Naive thymus-derived CD4-positive, alpha-beta T cell (primary cell): ENCODE measurements around the gene CCNL2. TPM values are rescaled to one million over a fixed set of nuclear protein-coding genes. Genes with fewer than 3 reads are reported as not detected.
A peak's percentile ranks its signal among the peaks of the same experiment; 100 is the strongest.

Experiments
- ATAC-seq: fragments of 150-1000 bp; cut with Tn5 transposase; 2 replicates; pipeline ENCODE4 v1.10.0; 2021; ENCODE audit warnings: mild to moderate bottlenecking, moderate library complexity
- CTCF ChIA-PET: fragments of 350-600 bp; sonication (Branson Sonifier 250); formaldehyde crosslinking; loops from one replicate; lab custom pipeline; 2021; ENCODE audit warnings: antibody characterized with exemption; lab: Charles Lee
- POLR2A ChIA-PET: fragments of 350-600 bp; sonication (Branson Sonifier 250); formaldehyde crosslinking; loops from one replicate; lab custom pipeline; 2021; ENCODE audit warnings: antibody characterized with exemption, inconsistent platforms; lab: Charles Lee
- DNase-seq, 9 donors: peaks; one replicate each; pipeline versions ENCODE4 v3.0.0 to v3.0.0-alpha.2; 2020 to 2022; ENCODE audit warnings: mixed read lengths in 1 of 9
- H3K27ac ChIP-seq: one replicate; pipeline ENCODE4 v1.7.0; 2013; ENCODE audit warnings: mild to moderate bottlenecking, low read depth, low read length, moderate library complexity
- H3K27me3 ChIP-seq, 2 donors: one replicate each; pipeline ENCODE4 v1.7.0; 2013; ENCODE audit warnings: low read length in 2 of 2, mild to moderate bottlenecking in 2 of 2, moderate library complexity in 2 of 2; ENCODE audit not compliant: control insufficient read depth in 2 of 2, insufficient read depth in 2 of 2
- H3K36me3 ChIP-seq, 3 experiments: 1 replicate in 2 of 3; 2 replicates in 1 of 3; pipeline ENCODE4 v1.7.0; 2013; ENCODE audit warnings: low read length in 3 of 3, mild to moderate bottlenecking in 3 of 3, moderate library complexity in 1 of 3; ENCODE audit not compliant: insufficient read depth in 3 of 3, control insufficient read depth in 2 of 3
- H3K4me1 ChIP-seq, 2 donors: one replicate each; pipeline ENCODE4 v1.7.0; 2013; ENCODE audit warnings: low read length in 2 of 2, mild to moderate bottlenecking in 2 of 2, moderate library complexity in 1 of 2; ENCODE audit not compliant: control insufficient read depth in 2 of 2, insufficient read depth in 2 of 2
- H3K4me3 ChIP-seq: 2 replicates; pipeline ENCODE4 v1.7.0; 2013; ENCODE audit warnings: mild to moderate bottlenecking, low read length
- H3K9me3 ChIP-seq, 3 experiments: 1 replicate in 2 of 3; 2 replicates in 1 of 3; pipeline ENCODE4 v1.7.0; 2013; ENCODE audit warnings: low read length in 3 of 3; ENCODE audit not compliant: control insufficient read depth in 2 of 3
- H3K27ac Mint-ChIP-seq, 9 donors: one replicate each; pipeline ENCODE4 v1.8.0; 2020 to 2022; ENCODE audit warnings: mixed read lengths in 9 of 9, mild to moderate bottlenecking in 8 of 9, moderate library complexity in 5 of 9, inconsistent platforms in 2 of 9
- H3K27me3 Mint-ChIP-seq, 5 donors: one replicate each; pipeline ENCODE4 v1.8.0; 2021 to 2022; ENCODE audit warnings: mixed read lengths in 5 of 5, mild to moderate bottlenecking in 1 of 5
- H3K36me3 Mint-ChIP-seq, 5 donors: one replicate each; pipeline ENCODE4 v1.8.0; 2020 to 2022; ENCODE audit warnings: mixed read lengths in 5 of 5, mild to moderate bottlenecking in 3 of 5, inconsistent platforms in 1 of 5
- H3K4me1 Mint-ChIP-seq, 7 donors: one replicate each; pipeline ENCODE4 v1.8.0; 2020 to 2022; ENCODE audit warnings: mixed read lengths in 7 of 7, mild to moderate bottlenecking in 3 of 7, inconsistent platforms in 1 of 7
- H3K4me3 Mint-ChIP-seq, 10 donors: one replicate each; pipeline ENCODE4 v1.8.0; 2020 to 2022; ENCODE audit warnings: mild to moderate bottlenecking in 10 of 10, mixed read lengths in 10 of 10, moderate library complexity in 6 of 10, inconsistent platforms in 2 of 10
- H3K9me3 Mint-ChIP-seq, 11 donors: one replicate each; pipeline ENCODE4 v1.8.0; 2020 to 2022; ENCODE audit warnings: mixed read lengths in 11 of 11, mild to moderate bottlenecking in 4 of 11, inconsistent platforms in 1 of 11, moderate library complexity in 1 of 11
- intact Hi-C, 2 donors: fragments of 100-400 bp; cut with micrococcal nuclease; formaldehyde crosslinking; loops; one replicate each; pipeline ENCODE4 v1.15.1; 2023
- polyA plus RNA-seq, 2 donors: library from polyadenylated mRNA; unstranded; fragments of 300-500 nt; fragmentation: Illumina TruSeq; gene quantifications; one replicate each; pipeline ENCODE4 v1.2.3, GENCODE V29; 2021
- total RNA-seq, 6 experiments: library from RNA in 5 of 6; stranded (reverse) in 5 of 6; gene quantifications; 1 replicate in 5 of 6; 2 replicates in 1 of 6; pipeline ENCODE4 v1.2.3 and lab custom pipeline; 2021 to 2026

CCNL2 gene
- total and polyA plus RNA-seq, 7 experiments from 2014 or later = 16.3 to 403 (median 238) TPM

- H3K36me3 ChIP-seq = no peaks in the 10 kb centered on the region
- H3K4me3 ChIP-seq = no peak overlapping the region
- H3K27ac ChIP-seq = no peak overlapping the region
- no peak for ATAC-seq
- H3K27me3 ChIP-seq = peaks cover 0 to 26% of the 10 kb centered on the region in 2 donors
- Mint-ChIP-seq H3K4me1 (peaks cover 0 to 10% (median 5%) of the 10 kb centered on the region in 7 donors), H3K36me3 (no peaks in the 10 kb centered on the region), H3K27ac (no peak overlapping the region), H3K27me3 (peaks cover 4 to 11% (median 7%) of the 10 kb centered on the region in 5 donors), H3K4me3 (no peak overlapping the region), H3K9me3 (no peaks in the 10 kb centered on the region)
- H3K4me1 ChIP-seq = peaks cover 0 to 11% of the 10 kb centered on the region in 2 donors
- H3K9me3 ChIP-seq = no peaks in the 10 kb centered on the region
- intact Hi-C loops = loop anchor here in 1 of 2 donors (2.0 kb wide), 1 partner anchor 33 kb away; the partner anchor contains the start of gene MRPL20
- POLR2A ChIA-PET = no interaction called here
- no peak for DNase-seq
- CTCF ChIA-PET = interaction anchor here (0.5 kb wide), 1 partner anchor 43 kb away, joined by 3 read pairs; no protein-coding TSS in a partner anchor
These were observed 40.6 kb upstream of the CCNL2 start for GRCh38 chr1:1439546-1440261.

GRCh38 chr1:1438531-1439381 lies 39.6 kb upstream of the CCNL2 start:
- no peaks in the 10 kb centered on the region for H3K36me3 ChIP-seq
- peaks cover 0 to 13% of the 10 kb centered on the region in 2 donors for H3K4me1 ChIP-seq
- CTCF ChIA-PET = interaction anchor here (0.5 kb wide), 1 partner anchor 44 kb away, joined by 3 read pairs; no protein-coding TSS in a partner anchor
- Mint-ChIP-seq H3K27ac (no peak overlapping the region), H3K36me3 (no peaks in the 10 kb centered on the region), H3K4me1 (peaks cover 0 to 10% (median 5%) of the 10 kb centered on the region in 7 donors), H3K9me3 (no peaks in the 10 kb centered on the region), H3K4me3 (no peak overlapping the region), H3K27me3 (peaks cover 4 to 11% (median 7%) of the 10 kb centered on the region in 5 donors)
- H3K27me3 ChIP-seq = peaks cover 0 to 28% of the 10 kb centered on the region in 2 donors
- intact Hi-C loops = no loop called here
- POLR2A ChIA-PET = interaction anchor here (0.9 kb wide), 1 partner anchor 31 kb away, joined by 3 read pairs; the partner anchor contains the start of gene MRPL20
- ATAC-seq = no peak
- DNase-seq = no peak
- H3K27ac ChIP-seq = no peak overlapping the region
- no peaks in the 10 kb centered on the region for H3K9me3 ChIP-seq
- no peak overlapping the region for H3K4me3 ChIP-seq

GRCh38 chr1:1437904-1438376 lies 38.8 kb upstream of the CCNL2 start:
- CTCF ChIA-PET = interaction anchor here (0.7 kb wide), 1 partner anchor 117 kb away, joined by 4 read pairs; no protein-coding TSS in a partner anchor
- no peaks in the 10 kb centered on the region for H3K36me3 Mint-ChIP-seq
- Histone ChIP-seq H3K27me3 (peaks cover 0 to 28% of the 10 kb centered on the region in 2 donors), H3K4me1 (peaks cover 0 to 13% of the 10 kb centered on the region in 2 donors), H3K4me3 (no peak overlapping the region), H3K9me3 (no peaks in the 10 kb centered on the region), H3K36me3 (no peaks in the 10 kb centered on the region), H3K27ac (no peak overlapping the region)
- H3K4me1 Mint-ChIP-seq = peaks cover 0 to 10% (median 5%) of the 10 kb centered on the region in 7 donors
- no peaks in the 10 kb centered on the region for H3K9me3 Mint-ChIP-seq
- intact Hi-C loops = no loop called here
- POLR2A ChIA-PET = no interaction called here
- H3K27me3 Mint-ChIP-seq = peaks cover 4 to 11% (median 7%) of the 10 kb centered on the region in 5 donors
- no peak overlapping the region for H3K27ac Mint-ChIP-seq
- ATAC-seq (no peak), DNase-seq (no peak)
- no peak overlapping the region for H3K4me3 Mint-ChIP-seq

GRCh38 chr1:1437033-1437903 lies 38.1 kb upstream of the CCNL2 start:
- CTCF ChIA-PET = interaction anchor here (0.7 kb wide), 1 partner anchor 117 kb away, joined by 4 read pairs; no protein-coding TSS in a partner anchor
- Histone ChIP-seq H3K4me3 (no peak overlapping the region), H3K4me1 (peaks cover 0 to 13% of the 10 kb centered on the region in 2 donors), H3K9me3 (no peaks in the 10 kb centered on the region), H3K27me3 (peaks cover 0 to 28% of the 10 kb centered on the region in 2 donors), H3K36me3 (no peaks in the 10 kb centered on the region), H3K27ac (no peak overlapping the region)
- intact Hi-C loops = no loop called here
- Mint-ChIP-seq H3K4me1 (peaks cover 0 to 10% (median 5%) of the 10 kb centered on the region in 7 donors), H3K4me3 (no peak overlapping the region), H3K9me3 (no peaks in the 10 kb centered on the region), H3K27me3 (peaks cover 4 to 11% (median 7%) of the 10 kb centered on the region in 5 donors), H3K27ac (no peak overlapping the region), H3K36me3 (no peaks in the 10 kb centered on the region)
- no peak for ATAC-seq
- POLR2A ChIA-PET = no interaction called here
- DNase-seq = no peak

- peaks cover 0 to 13% of the 10 kb centered on the region in 2 donors for H3K4me1 ChIP-seq
- no peak overlapping the region for H3K27ac ChIP-seq
- H3K4me1 Mint-ChIP-seq = peaks cover 0 to 10% (median 5%) of the 10 kb centered on the region in 7 donors
- H3K36me3 Mint-ChIP-seq = no peaks in the 10 kb centered on the region
- no peaks in the 10 kb centered on the region for H3K9me3 Mint-ChIP-seq
- H3K36me3 ChIP-seq = no peaks in the 10 kb centered on the region
- no peak overlapping the region for H3K4me3 ChIP-seq
- H3K27me3 ChIP-seq = peaks cover 0 to 28% of the 10 kb centered on the region in 2 donors
- H3K4me3 Mint-ChIP-seq = peak overlapping the region in 7 of 10 donors; percentile 44 to 71 (median 65)
- ATAC-seq = no peak
- intact Hi-C loops = no loop called here
- peaks cover 4 to 12% (median 7%) of the 10 kb centered on the region in 5 donors for H3K27me3 Mint-ChIP-seq
- no peaks in the 10 kb centered on the region for H3K9me3 ChIP-seq
- CTCF ChIA-PET = no interaction called here
- no peak for DNase-seq
- no peak overlapping the region for H3K27ac Mint-ChIP-seq
- POLR2A ChIA-PET = no interaction called here
These were observed 37.5 kb upstream of the CCNL2 start for GRCh38 chr1:1436630-1437032.
